Adrenal gland (tissue), 5 donors: ENCODE data around the gene GCGR.

Experiments used
- POLR2A ChIP-seq, 2 donors: fragments of 450-650 bp; IDR thresholded peaks; one replicate each; pipeline ENCODE4 v1.6.1; 2017; ENCODE audit warnings: antibody characterized with exemption in 2 of 2, mild to moderate bottlenecking in 2 of 2, moderate library complexity in 1 of 2
- TF ChIP-seq, protein P1 (sequence below), 6 experiments: fragments of 450-650 bp in 4 of 6; fragments of 200-600 bp in 2 of 6; sonication (generic) in 1 of 6; IDR thresholded peaks; 1 replicate in 5 of 6; 2 replicates in 1 of 6; pipeline versions ENCODE4 v1.5.1 to v1.8.0; 2016 to 2021; ENCODE audit warnings: antibody characterized with exemption in 6 of 6, mild to moderate bottlenecking in 2 of 6, moderate library complexity in 1 of 6
- donor health status: DM: no; HTN: no; CAD: no.

DNA sequence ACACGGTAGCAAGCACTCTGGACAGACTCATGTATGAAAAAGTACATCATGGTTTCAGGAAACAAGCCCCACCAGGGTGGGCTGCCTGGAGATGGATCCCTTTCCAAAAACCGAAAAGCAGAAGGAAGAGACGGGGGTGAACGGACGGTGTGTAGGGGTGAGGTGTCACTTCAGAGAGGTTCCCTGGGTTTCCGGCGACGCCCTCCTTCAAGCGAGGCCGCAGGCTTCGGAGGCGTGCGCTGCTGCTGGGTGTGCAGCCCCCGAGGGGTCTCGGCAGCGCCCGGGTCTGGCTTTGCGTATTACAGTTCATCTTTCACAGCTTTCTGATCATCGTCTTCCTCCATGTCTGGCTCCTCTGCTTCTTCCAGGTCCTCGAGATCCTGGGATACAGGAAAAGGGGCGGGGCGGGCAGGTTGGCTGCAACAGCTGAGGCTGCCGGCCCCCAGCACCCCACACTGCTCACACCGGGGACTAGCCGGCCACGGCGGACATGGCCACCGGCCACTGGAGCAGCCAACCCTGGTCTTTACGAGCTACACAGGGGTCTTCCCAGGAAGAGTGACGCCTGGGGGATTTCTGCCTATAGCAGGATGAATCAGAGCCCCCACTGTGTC is 39.9 kb downstream of the GCGR start:
- TF ChIP-seq, protein P1, sequence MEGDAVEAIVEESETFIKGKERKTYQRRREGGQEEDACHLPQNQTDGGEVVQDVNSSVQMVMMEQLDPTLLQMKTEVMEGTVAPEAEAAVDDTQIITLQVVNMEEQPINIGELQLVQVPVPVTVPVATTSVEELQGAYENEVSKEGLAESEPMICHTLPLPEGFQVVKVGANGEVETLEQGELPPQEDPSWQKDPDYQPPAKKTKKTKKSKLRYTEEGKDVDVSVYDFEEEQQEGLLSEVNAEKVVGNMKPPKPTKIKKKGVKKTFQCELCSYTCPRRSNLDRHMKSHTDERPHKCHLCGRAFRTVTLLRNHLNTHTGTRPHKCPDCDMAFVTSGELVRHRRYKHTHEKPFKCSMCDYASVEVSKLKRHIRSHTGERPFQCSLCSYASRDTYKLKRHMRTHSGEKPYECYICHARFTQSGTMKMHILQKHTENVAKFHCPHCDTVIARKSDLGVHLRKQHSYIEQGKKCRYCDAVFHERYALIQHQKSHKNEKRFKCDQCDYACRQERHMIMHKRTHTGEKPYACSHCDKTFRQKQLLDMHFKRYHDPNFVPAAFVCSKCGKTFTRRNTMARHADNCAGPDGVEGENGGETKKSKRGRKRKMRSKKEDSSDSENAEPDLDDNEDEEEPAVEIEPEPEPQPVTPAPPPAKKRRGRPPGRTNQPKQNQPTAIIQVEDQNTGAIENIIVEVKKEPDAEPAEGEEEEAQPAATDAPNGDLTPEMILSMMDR (IDR thresholded peaks at IDR 0.05) = no peak
- TF ChIP-seq POLR2A (IDR thresholded peaks at IDR 0.05) = no peak
